D721Med (cell line): Measurements from ENCODE around the gene KRTAP5-7.
"Not testable (repeated sequence)": the region's sequence is repeated elsewhere in the genome, so short reads cannot be mapped to it uniquely, and the experiment has no call there.

Experiments
- DNase-seq: peaks from one replicate; pipeline ENCODE4 v3.0.0; 2011; ENCODE audit warnings: low spot score; ENCODE audit not compliant: insufficient read length
- FAIRE-seq: peaks from 2 replicates; lab custom pipeline; 2011; peaks lifted over from hg19 to GRCh38; lab: Jason Lieb, UNC
- CTCF ChIP-seq: IDR thresholded peaks from 2 replicates; pipeline ENCODE4 v1.5.1; 2012; ENCODE audit warnings: mild to moderate bottlenecking, control low read depth; ENCODE audit not compliant: insufficient read depth; ENCODE audit errors: missing control alignments

KRTAP5-7 gene

GRCh38 chr11:71525188-71525937, 1.7 kb upstream of the KRTAP5-7 start:
- DNase-seq = no peak
- FAIRE-seq = no peak
- TF ChIP-seq CTCF = no peak

GRCh38 chr11:71525938-71526495, 1.1 kb upstream of the KRTAP5-7 start:
- TF ChIP-seq CTCF = no peak
- DNase-seq (no peak), FAIRE-seq (no peak)

DNA sequence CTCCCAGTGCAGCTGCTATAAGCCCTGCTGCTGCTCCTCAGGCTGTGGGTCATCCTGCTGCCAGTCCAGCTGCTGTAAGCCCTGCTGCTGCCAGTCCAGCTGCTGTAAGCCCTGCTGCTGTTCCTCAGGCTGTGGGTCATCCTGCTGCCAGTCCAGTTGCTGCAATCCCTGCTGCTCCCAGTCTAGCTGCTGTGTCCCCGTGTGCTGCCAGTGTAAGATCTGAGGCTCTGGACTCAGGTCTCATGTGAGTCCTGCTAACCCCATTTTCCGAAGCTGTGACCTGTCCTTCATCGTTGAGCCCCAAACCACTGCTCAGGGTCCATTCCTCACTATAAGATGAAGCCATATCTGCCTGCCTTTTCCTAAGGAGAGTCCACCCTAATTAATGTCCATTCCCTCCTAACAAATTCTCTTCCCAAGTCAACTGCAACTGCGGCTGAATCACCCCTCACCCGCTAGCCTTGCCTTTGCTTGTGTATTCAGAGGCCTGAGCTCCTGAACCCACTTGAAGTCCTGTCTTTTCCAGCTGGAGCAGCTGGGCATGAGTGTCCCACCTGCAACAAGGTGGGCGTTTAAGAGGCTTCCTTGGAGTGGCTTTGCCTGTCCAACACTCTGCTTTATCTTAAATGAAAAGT, 626 bp downstream of the KRTAP5-7 start:
- no peak for TF ChIP-seq CTCF

GRCh38 chr11:71530602-71531001, 3.5 kb downstream of the KRTAP5-7 start:
- DNase-seq (no peak), FAIRE-seq (no peak)
- TF ChIP-seq CTCF = no peak

More for the DNA sequence above, 626 bp downstream of the KRTAP5-7 start:
- no peak for FAIRE-seq
- no peak for DNase-seq

- DNase-seq (no peak), FAIRE-seq (no peak)
- TF ChIP-seq CTCF = no peak
These were observed 5.1 kb downstream of the KRTAP5-7 start for GRCh38 chr11:71532036-71532610.

GRCh38 chr11:71534711-71535608, 7.9 kb downstream of the KRTAP5-7 start:
- not testable (repeated sequence) for FAIRE-seq, DNase-seq

GRCh38 chr11:71535825-71536224, 8.8 kb downstream of the KRTAP5-7 start:
- DNase-seq (no peak), FAIRE-seq (no peak)
- TF ChIP-seq CTCF = no peak
